Stimulated activated naive CD8-positive, alpha-beta T cell treated with anti-CD3 and anti-CD28 coated beads, Interleukin-15, amount 100 ng/mL, for 72 hours (primary cell): ENCODE measurements around the gene KIF4A.
"Not testable (repeated sequence)": the region's sequence is repeated elsewhere in the genome, so short reads cannot be mapped to it uniquely, and the experiment has no call there.

Source experiments
- ATAC-seq: fragments of 150-1000 bp; cut with Tn5 transposase; 2 replicates; pipeline ENCODE4 v1.10.0; 2021; ENCODE audit warnings: mild to moderate bottlenecking, moderate library complexity
- DNase-seq, 2 donors: peaks; one replicate each; pipeline ENCODE4 v3.0.0; 2021 to 2022
- H3K27ac Mint-ChIP-seq, 2 donors: one replicate each; pipeline ENCODE4 v1.8.0; 2022; ENCODE audit warnings: mild to moderate bottlenecking in 2 of 2, mixed read lengths in 2 of 2, moderate library complexity in 2 of 2
- H3K27me3 Mint-ChIP-seq: one replicate; pipeline ENCODE4 v1.8.0; 2022; ENCODE audit warnings: mixed read lengths
- H3K4me1 Mint-ChIP-seq: one replicate; pipeline ENCODE4 v1.8.0; 2022; ENCODE audit warnings: mild to moderate bottlenecking, mixed read lengths
- H3K4me3 Mint-ChIP-seq, 2 donors: one replicate each; pipeline ENCODE4 v1.8.0; 2022; ENCODE audit warnings: mild to moderate bottlenecking in 2 of 2, mixed read lengths in 2 of 2, moderate library complexity in 1 of 2
- H3K9me3 Mint-ChIP-seq, 2 donors: one replicate each; pipeline ENCODE4 v1.8.0; 2022; ENCODE audit warnings: mixed read lengths in 2 of 2

KIF4A gene

DNA sequence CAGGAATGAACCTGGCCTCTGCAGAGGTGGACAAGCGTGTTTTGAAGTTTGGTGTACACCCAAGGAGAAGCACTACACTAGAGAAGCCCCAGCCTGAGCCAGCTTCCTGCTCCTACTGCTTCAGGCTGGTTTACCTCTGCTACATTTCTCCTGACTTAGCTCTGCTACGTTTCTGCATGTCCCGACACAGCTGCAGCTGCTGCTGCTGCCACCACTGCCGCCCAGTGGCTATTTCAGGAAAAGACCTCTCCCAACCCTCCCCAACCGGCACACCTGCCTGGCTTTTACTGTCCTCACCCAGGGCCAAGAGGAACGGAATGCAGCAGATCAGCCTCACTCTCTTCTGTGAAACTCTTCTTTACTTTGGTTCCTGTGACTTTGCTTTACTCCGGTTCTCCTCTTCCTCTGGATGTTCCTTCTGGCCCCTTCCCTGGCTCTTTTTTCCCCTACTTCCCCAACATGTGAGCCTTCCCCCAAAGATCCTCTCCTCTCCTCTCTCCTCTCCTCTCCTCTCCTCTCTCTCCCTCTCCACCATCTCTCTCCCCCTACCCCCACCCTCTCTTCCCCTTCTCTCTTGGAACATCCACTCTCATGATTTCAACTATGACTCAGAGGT lies 26.8 kb upstream of the KIF4A start:
- DNase-seq (peak; percentile 13 to 51), ATAC-seq (peak; percentile 86)
- Mint-ChIP-seq H3K4me1 (peaks cover 6% of the 10 kb centered on the region), H3K4me3 (no peak overlapping the region), H3K27ac (peak overlapping the region in 1 of 2 donors; percentile 85), H3K27me3 (no peaks in the 10 kb centered on the region), H3K9me3 (no peaks in the 10 kb centered on the region)

DNA sequence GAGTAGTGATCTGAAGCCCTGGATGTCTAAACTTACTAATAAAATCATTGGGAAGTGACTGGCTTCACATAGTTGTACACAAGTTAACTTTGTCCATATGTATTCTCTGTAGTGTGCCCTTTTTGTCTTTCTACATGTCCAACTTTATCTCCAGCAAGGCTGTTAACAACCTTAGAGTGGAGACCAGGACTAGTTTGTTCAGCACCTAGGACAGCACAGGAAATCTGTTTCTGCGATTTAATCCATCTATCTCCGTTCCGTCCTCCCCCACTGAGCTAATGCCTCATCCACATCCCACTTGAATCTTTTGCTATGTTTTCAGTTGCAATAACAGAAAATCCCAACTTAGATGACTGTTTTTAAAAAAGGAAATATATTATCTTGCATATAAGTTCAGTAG lies 25.1 kb upstream of the KIF4A start:
- Mint-ChIP-seq H3K9me3 (no peaks in the 10 kb centered on the region), H3K4me3 (no peak overlapping the region), H3K4me1 (peaks cover 6% of the 10 kb centered on the region), H3K27me3 (no peaks in the 10 kb centered on the region), H3K27ac (no peak overlapping the region)
- DNase-seq (no peak), ATAC-seq (no peak)

DNA sequence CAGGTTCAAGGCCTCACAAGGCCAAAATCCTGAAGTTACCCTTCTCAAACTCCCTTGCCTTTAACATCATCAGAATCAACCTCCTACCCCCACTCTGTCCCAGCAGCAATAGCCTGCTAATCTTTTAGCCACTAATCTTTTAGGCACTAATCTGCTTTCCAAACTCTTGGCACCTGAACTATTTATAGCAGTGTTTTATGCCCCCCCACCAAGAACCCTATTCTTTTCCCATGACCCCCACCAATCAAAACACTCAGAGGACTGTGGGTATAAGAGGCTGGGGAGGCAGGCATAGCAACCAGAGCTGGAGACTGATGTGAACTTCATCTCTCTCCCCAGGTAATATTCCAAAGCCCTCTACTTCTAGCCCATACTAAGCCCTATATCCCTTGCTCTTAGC lies 21.9 kb upstream of the KIF4A start, which contains the start of gene ARR3:
Gene ARR3, plus strand, starts transcription at position 301 of the 400 bp plus-strand sequence. CDS start 1,052 bp downstream, outside the sequence.
- no peak within 1 kb of the TSS for H3K4me3 Mint-ChIP-seq
- peaks cover 6% of the 10 kb centered on the region for H3K4me1 Mint-ChIP-seq
- no peaks in the 10 kb centered on the region for H3K27me3 Mint-ChIP-seq
- DNase-seq (no peak), ATAC-seq (no peak)
- no peaks in the 10 kb centered on the region for H3K9me3 Mint-ChIP-seq
- peak within 1 kb of the TSS in 1 of 2 donors; percentile 82 for H3K27ac Mint-ChIP-seq

DNA sequence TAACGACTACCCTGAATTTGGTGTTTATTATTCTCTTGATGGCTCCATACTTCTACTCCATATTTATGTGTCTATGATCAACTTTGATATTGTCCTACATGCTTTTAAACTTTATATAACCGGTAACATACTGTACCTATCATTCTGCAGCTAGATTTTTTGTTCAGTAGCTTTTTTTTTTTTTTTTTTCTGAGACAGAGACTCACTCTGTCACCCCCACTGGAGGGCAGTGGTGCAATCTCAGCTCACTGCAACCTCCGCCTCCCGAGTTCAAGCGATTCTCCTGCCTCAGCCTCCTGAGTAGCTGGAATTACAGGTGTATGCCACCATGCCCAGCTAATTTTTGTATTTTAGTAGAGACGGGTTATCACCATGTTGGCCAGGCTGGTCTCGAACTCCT lies 15.9 kb upstream of the KIF4A start:
- ATAC-seq, H3K9me3 Mint-ChIP-seq, H3K27me3 Mint-ChIP-seq, H3K4me1 Mint-ChIP-seq, H3K4me3 Mint-ChIP-seq, DNase-seq: not testable (repeated sequence)
- peak overlapping the region in 1 of 2 donors; percentile 46 for H3K27ac Mint-ChIP-seq

DNA sequence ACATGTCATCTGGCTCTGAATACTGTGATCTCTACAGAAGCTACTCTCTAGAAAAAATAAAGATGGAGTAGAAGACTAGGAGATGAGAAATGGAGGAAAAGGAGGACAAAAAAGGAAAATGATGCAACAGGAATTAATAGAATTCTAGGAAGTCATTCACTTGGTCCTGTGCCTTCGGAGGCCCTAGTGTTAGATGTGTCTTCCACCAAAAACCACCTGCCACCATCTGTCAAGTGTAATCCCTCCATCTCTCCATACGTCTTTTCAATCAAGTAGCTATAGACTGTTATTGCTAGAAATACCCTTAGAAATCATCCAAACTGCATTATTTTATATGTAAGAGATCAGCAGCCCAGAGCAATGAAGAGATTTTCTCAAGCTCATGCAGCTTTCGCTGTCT lies 10.8 kb upstream of the KIF4A start:
- ATAC-seq = no peak
- Mint-ChIP-seq H3K27ac (no peak overlapping the region), H3K27me3 (no peaks in the 10 kb centered on the region), H3K4me1 (no peaks in the 10 kb centered on the region), H3K9me3 (no peaks in the 10 kb centered on the region), H3K4me3 (no peak overlapping the region)
- DNase-seq = no peak

DNA sequence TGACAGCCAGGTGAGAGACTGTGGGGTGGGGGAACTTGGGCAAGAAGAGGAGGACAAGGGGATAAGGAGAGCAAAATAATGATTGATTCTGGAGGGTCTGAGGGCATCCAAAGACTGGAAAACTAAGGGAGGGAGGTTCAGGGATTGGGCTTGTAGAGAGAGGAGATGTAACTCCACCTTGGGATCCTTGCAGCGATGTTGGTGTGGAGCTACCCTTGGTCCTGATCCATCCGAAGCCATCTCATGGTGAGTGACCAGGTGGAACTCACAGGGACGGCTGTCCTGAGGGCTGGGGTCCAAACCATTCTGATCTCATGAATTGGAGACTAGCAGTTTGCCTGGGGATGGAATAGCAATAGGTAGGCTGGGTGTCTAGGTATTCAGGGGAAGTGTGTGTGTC lies 9.3 kb upstream of the KIF4A start:
- DNase-seq = no peak
- Mint-ChIP-seq H3K4me1 (no peaks in the 10 kb centered on the region), H3K27ac (peak overlapping the region in 1 of 2 donors; percentile 25), H3K4me3 (no peak overlapping the region), H3K9me3 (no peaks in the 10 kb centered on the region), H3K27me3 (no peaks in the 10 kb centered on the region)
- no peak for ATAC-seq

DNA sequence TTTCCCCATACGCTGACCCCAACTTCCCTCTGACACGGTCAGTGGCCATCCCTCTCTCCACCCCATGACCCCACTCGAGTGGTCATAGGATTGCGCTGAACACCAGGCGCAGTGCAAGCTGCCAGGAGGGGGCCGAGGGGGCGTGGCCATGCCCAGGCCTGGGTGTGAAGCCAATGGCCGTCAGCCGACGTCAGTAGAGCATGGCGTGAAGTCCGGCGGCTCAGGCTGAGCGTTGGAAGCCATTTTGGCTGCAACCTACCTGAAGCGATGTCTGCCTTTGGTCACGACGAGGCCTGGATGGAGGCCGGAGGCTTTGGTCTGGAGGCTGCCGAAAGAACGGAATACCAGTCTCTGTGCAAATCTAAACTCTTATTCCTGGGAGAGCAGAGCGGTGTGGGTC lies 8.0 kb upstream of the KIF4A start, which contains the start of gene RAB41:
Gene RAB41, plus strand, starts transcription at position 222 of the 400 bp plus-strand sequence. Its CDS starts 46 bp downstream, at position 268.
- H3K9me3 Mint-ChIP-seq = no peaks in the 10 kb centered on the region
- no peaks in the 10 kb centered on the region for H3K27me3 Mint-ChIP-seq
- H3K4me3 Mint-ChIP-seq = no peak within 1 kb of the TSS
- no peak for DNase-seq
- no peak within 1 kb of the TSS for H3K27ac Mint-ChIP-seq
- ATAC-seq = no peak
- no peaks in the 10 kb centered on the region for H3K4me1 Mint-ChIP-seq

DNA sequence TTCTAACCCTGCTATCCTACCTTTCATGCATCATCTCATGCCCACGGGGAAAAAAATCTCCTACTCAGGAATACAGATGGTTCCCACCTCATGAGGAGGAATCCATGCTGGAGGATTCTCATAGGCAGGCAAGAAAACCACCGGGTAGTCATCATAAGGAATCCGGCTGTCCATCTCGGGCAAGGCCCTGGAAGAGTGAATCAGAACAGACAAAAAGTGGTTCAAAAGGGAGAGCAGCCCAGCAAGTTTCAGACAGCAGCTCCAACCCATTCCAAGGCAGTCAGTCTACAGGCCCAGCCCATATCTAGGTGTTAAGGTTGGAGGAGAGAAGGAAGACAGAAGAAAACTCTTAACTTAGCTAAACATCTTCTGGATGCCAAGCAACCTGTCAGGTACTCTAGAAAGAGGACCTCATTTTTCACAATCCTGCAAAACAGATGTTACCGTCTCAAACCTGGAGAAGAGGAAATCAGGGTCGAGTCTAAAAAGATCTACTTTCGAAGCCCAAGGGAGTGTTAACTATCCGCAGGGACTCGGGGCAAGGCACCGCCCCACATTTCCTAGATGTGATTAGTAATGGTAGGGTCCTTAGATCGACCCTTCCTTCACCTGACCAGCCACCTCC lies 624 bp upstream of the KIF4A start:
- peaks cover 9% of the 10 kb centered on the region for H3K4me1 Mint-ChIP-seq
- no peaks in the 10 kb centered on the region for H3K9me3 Mint-ChIP-seq
- peak overlapping the region; percentile 91 to 92 for H3K4me3 Mint-ChIP-seq
- peak overlapping the region; percentile 34 to 92 for H3K27ac Mint-ChIP-seq
- ATAC-seq (no peak), DNase-seq (no peak)
- no peaks in the 10 kb centered on the region for H3K27me3 Mint-ChIP-seq

DNA sequence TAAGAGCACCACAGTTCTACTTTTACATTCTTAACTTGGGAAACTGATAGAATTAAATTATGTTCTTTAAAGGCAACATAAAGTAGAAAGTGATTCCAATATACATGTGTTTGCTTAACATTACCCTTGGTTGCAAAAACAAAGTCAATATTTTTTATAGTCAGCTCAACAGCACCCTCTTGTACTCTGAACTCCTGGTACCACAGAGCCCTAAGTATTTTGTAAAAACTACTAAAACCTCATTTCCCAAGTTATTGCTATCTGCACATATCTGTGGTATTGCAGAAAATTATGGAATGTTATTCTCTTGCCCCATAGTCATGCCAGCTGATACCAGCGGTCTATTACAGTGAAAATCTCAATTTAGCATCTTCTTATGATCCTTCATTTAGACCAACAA lies 2.9 kb downstream of the KIF4A start:
- DNase-seq (no peak), ATAC-seq (no peak)
- peaks cover 9% of the 10 kb centered on the region for H3K4me1 Mint-ChIP-seq
- H3K4me3 Mint-ChIP-seq = no peak overlapping the region
- H3K27me3 Mint-ChIP-seq = no peaks in the 10 kb centered on the region
- no peaks in the 10 kb centered on the region for H3K9me3 Mint-ChIP-seq
- H3K27ac Mint-ChIP-seq = no peak overlapping the region

DNA sequence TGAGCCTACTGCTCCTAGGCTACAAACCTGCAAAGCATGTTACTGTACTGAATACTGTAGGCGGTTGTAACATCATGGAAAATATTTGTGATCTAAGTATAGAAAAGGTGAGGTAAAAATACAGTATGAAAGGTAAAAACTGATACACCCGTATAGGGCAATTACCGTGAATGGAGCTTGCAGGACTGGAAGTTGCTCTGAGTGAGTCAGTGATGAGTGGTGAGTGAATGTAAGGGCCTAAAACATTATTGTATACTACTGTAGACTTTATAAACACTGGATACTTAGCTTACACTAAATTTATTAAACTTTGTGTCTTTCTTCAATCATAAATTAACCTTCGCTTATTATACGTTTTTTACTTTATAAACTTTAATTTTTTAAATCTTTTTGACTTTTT lies 3.7 kb downstream of the KIF4A start:
- H3K4me3 Mint-ChIP-seq = no peak overlapping the region
- DNase-seq (no peak), ATAC-seq (no peak)
- H3K27me3 Mint-ChIP-seq = no peaks in the 10 kb centered on the region
- no peaks in the 10 kb centered on the region for H3K9me3 Mint-ChIP-seq
- no peak overlapping the region for H3K27ac Mint-ChIP-seq
- H3K4me1 Mint-ChIP-seq = peaks cover 9% of the 10 kb centered on the region

DNA sequence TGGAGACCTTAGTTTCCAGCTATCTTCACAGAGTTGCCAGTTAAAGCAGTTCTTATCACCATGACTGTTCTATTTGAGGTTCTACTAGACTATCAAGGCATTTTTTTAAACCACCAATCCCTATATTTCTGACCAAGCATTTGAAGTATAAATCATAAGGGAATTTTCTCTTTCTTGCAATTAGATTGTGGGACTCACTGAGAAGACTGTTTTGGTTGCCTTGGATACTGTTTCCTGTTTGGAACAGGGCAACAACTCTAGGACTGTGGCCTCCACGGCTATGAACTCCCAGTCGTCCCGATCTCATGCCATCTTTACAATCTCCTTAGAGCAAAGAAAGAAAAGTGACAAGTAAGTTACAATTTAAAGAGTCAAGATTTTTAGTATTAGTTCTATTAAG lies 11.8 kb downstream of the KIF4A start:
- DNase-seq (no peak), ATAC-seq (no peak)
- H3K4me3 Mint-ChIP-seq = no peak overlapping the region
- no peaks in the 10 kb centered on the region for H3K27me3 Mint-ChIP-seq
- H3K9me3 Mint-ChIP-seq = no peaks in the 10 kb centered on the region
- H3K27ac Mint-ChIP-seq = no peak overlapping the region
- H3K4me1 Mint-ChIP-seq = no peaks in the 10 kb centered on the region

DNA sequence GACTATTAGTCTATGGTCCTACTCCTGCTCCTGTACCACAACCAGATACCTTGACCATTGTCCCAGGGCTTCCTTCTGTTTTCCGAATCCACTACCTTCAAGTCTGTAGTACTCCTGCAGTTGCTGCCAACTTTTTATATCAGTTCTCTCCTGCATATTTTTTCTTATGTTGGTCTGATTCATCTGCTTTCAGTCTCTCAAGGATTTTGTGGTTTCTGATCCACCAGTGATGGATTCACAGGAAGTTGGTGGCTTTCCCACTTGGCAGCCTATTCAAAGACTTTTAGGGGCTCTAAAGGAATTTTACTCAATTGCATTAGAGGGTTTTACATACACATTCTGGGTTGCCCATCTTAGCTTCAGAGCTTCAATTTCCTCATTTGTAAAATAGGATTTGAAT lies 23.6 kb downstream of the KIF4A start:
- DNase-seq (no peak), ATAC-seq (no peak)
- H3K27ac Mint-ChIP-seq = no peak overlapping the region
- no peaks in the 10 kb centered on the region for H3K4me1 Mint-ChIP-seq
- no peak overlapping the region for H3K4me3 Mint-ChIP-seq
- H3K9me3 Mint-ChIP-seq = no peaks in the 10 kb centered on the region
- H3K27me3 Mint-ChIP-seq = no peaks in the 10 kb centered on the region

DNA sequence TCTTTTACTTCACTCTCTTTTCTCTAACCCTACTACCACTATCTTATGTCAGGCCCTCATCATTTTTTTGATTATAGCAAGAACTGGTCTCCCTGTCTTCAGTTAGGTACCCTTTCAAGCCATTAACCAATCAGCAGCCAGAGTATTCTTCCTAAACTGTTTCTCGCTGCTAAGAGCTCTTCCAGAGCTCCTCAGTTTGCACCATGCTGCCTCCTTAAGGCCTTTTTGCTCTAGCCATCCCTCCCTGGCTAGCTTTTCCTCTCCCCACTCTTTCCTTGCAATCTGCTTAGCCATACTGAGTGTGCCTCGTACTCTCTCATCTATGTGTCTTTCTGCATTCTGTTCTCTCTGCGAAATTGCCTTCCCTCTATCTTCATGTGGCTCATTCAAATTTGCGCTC lies 32.9 kb downstream of the KIF4A start:
- Mint-ChIP-seq H3K9me3 (no peaks in the 10 kb centered on the region), H3K4me1 (no peaks in the 10 kb centered on the region), H3K4me3 (no peak overlapping the region), H3K27me3 (no peaks in the 10 kb centered on the region), H3K27ac (peak overlapping the region in 1 of 2 donors; percentile 30)
- ATAC-seq (no peak), DNase-seq (no peak)

DNA sequence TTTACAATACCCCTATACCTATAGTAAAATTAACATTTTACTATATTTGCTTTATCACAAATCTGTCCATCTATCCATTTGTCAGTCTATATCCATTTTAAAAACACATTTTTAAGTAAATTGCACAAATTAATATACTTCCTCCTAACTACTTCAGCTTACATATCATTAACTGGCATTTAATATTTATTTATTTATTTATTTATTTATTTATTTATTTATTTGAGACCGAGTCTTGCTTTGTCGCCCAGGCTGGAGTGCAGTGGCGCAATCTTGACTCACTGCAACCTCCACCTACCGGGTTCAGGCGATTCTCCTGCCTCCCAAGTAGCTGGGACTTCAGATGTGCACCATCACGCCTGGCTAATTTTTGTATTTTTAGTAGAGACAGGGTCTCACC lies 33.7 kb downstream of the KIF4A start:
- H3K27me3 Mint-ChIP-seq, H3K27ac Mint-ChIP-seq, H3K4me3 Mint-ChIP-seq, H3K4me1 Mint-ChIP-seq, H3K9me3 Mint-ChIP-seq, DNase-seq, ATAC-seq: not testable (repeated sequence)

DNA sequence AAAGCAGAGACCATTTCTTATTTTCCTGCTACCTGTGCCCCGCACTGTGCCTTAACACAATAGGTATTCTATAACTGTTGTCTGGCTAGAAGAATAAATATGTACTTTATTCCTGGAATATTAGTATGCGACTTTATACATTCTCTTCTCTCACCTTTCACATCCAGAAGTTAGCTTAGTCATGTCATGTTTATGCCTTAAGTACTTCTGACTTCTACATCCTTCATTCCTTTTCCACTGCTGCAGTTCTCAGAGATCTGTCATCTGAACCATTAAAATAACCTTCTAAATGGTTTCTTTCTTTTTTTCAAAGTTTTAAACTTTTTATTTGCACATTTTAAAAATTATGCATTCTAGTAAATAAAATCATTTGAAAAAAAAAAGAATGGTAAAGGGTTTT lies 34.4 kb downstream of the KIF4A start:
- Mint-ChIP-seq H3K4me1 (no peaks in the 10 kb centered on the region), H3K9me3 (no peaks in the 10 kb centered on the region), H3K27ac (no peak overlapping the region), H3K4me3 (no peak overlapping the region), H3K27me3 (no peaks in the 10 kb centered on the region)
- ATAC-seq (no peak), DNase-seq (no peak)

DNA sequence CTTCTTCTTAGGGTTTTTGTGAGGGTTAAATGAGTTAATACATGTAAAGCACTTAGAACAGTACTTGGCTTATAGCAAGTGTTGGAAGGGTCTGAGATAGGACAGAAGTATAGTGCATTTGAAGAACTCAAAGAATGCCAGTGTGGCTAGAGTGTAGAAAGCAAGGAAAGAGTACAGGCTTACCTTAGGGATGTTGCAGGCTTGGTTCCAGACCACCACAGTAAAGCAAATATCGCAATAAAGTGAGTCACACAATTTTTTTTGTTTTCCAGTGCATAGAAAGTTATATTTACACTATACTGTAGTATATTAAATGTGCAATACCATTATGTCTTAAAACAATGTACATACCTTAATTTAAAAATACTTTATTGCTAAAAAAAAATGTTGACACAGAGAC lies 41.3 kb downstream of the KIF4A start:
- DNase-seq (no peak), ATAC-seq (no peak)
- no peak overlapping the region for H3K4me3 Mint-ChIP-seq
- peaks cover 7% of the 10 kb centered on the region for H3K4me1 Mint-ChIP-seq
- no peaks in the 10 kb centered on the region for H3K9me3 Mint-ChIP-seq
- H3K27me3 Mint-ChIP-seq = no peaks in the 10 kb centered on the region
- H3K27ac Mint-ChIP-seq = no peak overlapping the region

DNA sequence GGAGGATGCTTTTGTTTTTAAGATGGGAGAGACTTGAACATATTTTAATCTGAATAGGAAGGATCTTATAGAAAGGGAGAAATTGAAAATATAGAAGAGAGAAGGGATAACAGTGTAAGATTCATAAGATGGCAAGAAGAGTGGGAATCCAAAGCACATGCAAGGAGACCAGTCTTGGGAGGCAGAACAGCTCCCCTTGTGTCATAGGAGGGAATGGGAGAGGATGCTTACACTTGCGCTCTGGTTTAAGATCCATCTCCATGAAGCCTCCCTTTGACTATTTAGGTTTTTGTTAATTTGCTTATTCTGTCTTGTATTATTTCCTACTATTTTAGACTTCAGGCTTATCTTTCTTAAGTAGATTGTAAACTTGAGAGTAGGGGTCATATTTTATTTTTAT lies 42.7 kb downstream of the KIF4A start:
- Mint-ChIP-seq H3K4me1 (peaks cover 18% of the 10 kb centered on the region), H3K4me3 (no peak overlapping the region), H3K27ac (no peak overlapping the region), H3K9me3 (no peaks in the 10 kb centered on the region), H3K27me3 (no peaks in the 10 kb centered on the region)
- ATAC-seq (no peak), DNase-seq (no peak)
